HTERT RPE-1 (cell line): ENCODE results near the gene TRAPPC4.

Experiments
- in situ Hi-C: fragments of 300-500 bp; cut with MboI; formaldehyde crosslinking; loops from 4 replicates; pipeline ENCODE4 v1.14.3; 2020; ENCODE audit warnings: low sequenced_read_pairs

TRAPPC4 gene

DNA sequence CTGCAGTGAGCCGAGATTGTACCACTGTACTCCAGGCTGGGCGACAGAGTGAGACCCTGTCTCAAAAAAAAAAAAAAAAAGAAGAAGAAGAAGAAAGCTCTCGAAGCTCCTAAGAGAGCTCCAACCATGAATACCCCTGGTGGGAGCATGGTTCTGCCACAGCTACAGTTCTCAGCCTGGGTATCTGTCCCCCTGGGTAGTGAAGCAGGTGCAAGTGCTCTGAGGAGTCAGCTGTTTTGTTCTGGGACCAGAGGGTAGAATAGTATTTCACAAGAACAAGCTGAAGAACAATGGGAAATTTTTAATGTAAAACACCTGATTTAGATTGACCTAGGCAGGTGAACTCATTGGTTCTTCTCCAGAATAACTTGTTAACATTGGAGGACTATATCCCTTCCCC is 42.7 kb downstream of the TRAPPC4 start:
- in situ Hi-C loops, result no loop called here

- in situ Hi-C loops, result no loop called here
Observed at GRCh38 chr11:119062779-119063178, 44.2 kb downstream of the TRAPPC4 start.

DNA sequence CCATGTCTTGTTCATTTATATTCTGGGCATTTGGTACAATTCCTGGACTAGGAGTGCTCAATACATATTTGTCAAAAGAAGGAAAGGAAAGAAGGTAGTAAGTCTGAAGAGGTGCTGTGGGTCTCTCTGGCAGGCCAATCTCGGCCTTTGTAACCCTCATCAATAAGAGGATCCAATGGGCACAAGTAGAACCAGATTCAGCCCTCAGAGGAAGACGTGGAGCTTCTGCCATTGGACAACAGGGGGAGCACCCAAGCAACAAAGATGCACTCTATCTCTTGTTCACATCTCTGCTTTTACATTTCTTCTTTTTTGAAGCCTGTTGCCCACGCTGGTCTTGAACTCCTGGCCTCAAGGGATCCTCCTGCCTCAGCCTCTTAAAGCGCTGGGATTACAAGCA is 46.8 kb downstream of the TRAPPC4 start:
- in situ Hi-C loops, result no loop called here

DNA sequence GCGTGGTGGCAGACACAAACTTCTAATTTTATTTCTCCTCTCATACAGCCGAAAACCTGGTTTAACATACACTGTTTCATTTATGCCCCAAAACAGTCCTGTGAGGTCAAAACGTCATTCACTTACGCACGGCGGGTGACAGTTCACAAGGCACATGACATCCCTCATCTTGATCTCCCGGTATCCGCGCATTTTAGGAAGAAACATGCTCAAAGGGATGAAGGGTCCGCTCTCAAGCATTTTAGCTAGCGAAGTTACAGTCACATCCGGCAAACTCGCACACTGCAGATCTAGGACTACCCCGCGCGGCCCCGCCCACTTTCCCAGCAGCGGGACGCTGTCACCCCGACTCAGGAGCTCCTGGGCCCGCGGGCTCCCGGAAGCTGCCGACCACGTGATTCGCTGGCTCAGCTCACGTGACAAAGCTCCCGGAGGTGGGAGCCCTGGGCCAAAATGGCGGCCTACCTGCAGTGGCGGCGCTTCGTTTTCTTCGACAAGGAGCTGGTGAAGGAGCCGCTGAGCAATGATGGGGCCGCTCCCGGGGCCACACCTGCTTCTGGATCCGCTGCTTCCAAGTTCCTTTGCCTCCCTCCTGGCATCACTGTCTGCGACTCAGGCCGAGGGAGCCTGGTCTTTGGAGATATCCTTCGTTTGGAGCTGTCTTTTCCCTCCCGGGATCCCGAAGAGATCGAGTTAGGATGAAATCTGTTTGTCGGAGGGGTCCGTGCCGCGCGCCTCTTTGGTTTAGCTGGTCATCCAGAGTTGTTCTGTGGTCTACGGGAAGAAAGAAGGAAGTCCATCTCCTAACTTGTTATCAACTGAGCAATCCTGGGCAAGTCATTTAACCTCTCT is 49.0 kb downstream of the TRAPPC4 start, which contains the start of gene VPS11:
Gene VPS11, plus strand, starts transcription at position 448 of the 852 bp plus-strand sequence. Its CDS starts 6 bp downstream, at position 454.
- in situ Hi-C loops, result no loop called here
